HG03095 (cell line): Measurements from ENCODE around the gene CHTF18.
"Not testable (repeated sequence)": the region's sequence is repeated elsewhere in the genome, so short reads cannot be mapped to it uniquely, and the experiment has no call there.

Source experiments
- ATAC-seq: cut with Tn5 transposase; IDR thresholded peaks from one replicate; pipeline ENCODE4 v1.9.1; 2021; ENCODE audit warnings: moderate library complexity; ENCODE audit not compliant: unreplicated experiment

Gene CHTF18

GRCh38 chr16:825341-826061 lies 37.1 kb downstream of the CHTF18 start:
- ATAC-seq: no peak

DNA sequence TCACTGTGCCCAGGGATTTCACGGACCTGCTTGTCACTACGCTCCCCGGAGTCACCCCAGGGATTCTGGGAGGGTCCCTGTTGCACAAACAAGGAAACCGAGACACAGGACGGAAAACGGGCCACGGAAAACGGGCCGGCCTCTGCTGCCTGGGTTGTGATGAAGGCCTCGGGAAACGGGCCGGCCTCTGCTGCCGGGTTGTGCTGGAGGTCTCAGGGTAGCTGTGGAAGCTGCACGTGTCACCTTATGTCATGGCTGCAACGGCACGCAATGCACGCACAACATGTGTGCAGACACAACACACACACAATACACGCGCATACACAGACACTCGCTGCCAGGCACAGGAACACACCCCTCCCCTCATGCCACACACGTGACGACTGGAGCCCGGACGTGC lies 39.1 kb downstream of the CHTF18 start:
- no peak for ATAC-seq

DNA sequence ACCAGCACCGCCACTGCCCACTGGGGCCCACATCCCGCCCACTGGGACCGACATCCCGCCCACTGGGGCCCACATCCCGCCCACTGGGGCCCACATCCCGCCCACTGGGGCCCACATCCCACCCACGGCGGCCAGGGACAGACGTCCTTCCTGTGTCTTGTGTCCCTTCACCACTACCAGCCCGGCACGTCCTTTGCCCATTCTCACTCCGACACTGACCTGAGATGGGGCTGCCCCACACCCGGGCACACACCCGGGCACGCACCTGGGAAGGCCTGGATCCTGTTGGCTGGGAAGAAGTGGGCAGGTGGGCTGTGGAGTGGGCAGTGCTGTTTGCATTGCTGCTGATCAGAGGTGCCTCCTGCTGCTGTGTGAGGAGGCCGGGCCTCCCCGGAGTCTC lies 40.5 kb downstream of the CHTF18 start:
- no peak for ATAC-seq

DNA sequence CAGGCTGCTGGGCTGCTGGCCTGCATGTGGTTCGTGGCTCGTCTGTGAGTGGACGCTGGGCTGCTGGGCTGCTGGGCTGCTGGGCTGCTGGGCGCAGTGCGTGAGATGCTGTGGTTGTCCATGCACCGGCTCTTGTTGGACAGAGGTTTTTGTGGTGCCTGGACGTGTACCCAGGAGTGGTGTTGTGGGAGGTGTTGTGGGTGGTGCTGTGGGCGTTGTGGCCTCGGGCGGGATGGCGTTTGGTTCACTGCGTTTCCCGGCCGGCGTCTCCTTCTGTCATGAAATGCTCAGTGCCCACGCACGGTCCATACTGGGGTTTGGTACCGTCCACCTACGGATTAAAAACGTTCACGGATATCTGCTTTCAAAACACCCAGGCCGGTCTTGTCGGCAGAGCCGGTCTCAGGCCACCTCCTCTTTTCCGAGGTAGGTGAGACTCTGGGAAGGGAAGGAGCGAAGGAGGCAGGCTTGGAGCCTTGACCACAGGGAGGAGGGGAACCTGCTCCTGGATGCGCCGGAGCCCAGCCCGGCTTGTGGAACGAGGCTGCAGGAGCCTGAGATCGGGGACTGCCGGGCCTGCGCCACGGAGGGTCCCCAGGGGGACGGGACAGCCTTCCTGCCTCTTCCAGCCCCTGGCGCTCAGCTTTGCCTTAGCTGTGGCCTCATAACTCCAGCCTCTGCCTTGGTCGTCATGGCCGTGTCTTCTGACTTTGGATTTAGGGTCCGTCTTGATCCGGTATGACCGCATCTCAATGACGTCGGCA lies 41.9 kb downstream of the CHTF18 start:
- ATAC-seq: no peak

DNA sequence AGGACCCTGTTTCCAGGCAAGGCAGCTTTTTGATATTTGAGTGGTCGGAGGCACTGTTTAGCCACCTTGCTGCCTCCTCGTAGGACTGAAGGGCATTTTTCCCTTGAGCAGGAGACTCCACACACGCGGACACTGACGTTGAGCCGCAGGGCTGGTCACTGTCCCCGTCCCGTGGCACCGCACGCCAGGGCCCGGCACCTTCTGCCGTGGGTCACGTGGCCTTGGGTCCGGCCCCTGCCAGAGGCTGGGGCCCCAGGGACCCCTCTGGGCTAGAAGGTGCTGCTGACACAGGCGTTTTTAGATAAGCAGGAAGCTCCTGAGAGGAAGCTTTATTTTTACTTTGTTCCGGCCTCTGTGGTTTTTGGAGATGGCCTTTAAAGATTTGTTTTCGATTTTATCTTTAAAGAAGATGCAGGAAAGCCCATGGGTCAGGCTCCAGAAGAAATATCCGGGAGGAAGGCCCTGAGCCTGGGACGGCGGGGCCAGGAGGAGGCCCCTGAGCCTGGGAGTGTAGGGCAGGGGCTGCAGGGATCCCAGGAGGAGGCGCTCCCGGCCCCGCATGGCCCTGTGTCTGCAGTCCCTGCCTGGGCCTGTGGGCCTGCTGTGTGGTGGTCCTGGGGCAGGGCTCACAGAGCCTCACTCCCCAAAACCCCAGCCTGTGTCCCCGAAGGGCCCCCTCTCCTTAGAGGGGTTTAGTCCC lies 42.6 kb downstream of the CHTF18 start:
- ATAC-seq: no peak

GRCh38 chr16:831571-832413 lies 43.4 kb downstream of the CHTF18 start:
- ATAC-seq: no peak

- no peak for ATAC-seq
Measured at GRCh38 chr16:832652-833336, 44.4 kb downstream of the CHTF18 start.

GRCh38 chr16:833411-833810 lies 45.0 kb downstream of the CHTF18 start:
- no peak for ATAC-seq

DNA sequence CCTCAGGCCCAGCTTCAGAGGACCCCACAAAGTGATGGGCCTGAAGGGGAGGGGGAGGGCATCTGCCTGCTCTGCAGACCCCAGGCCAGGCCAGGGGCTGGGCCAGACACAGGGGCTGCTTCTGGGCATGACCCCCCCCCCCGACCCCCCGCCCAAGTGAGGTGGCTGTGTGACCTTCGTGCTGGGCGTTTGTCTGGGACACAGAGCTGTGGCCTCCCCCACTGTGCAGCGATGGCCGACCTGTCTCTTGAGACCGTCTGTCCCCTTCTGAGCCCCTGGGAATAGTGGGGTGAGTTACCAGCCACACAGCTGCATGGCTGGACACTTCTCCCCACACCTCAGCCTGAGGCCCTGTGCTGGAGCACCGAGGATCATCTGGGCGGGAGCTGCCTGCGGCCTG lies 47.0 kb downstream of the CHTF18 start:
- ATAC-seq: no peak

- no peak for ATAC-seq
Measured at GRCh38 chr16:836221-836620, 47.8 kb downstream of the CHTF18 start.

DNA sequence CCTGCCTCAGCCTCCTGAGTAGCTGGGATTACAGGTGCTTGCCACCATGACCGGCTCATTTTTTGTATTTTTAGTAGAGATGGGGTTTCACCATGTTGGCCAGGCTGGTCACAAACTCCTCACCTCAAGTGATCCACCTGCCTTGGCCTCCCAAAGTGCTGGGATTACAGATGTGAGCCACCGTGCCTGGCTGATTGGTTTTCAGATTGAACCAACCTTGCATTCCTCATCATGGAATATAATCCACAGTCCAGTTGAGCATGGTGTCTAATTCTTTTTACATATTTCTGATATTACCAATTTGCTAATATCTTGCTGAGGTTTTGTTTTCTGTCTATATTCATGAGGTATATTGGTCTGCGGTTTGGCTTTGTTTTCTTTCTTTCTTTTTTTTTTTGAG lies 48.4 kb downstream of the CHTF18 start:
- ATAC-seq: not testable (repeated sequence)

DNA sequence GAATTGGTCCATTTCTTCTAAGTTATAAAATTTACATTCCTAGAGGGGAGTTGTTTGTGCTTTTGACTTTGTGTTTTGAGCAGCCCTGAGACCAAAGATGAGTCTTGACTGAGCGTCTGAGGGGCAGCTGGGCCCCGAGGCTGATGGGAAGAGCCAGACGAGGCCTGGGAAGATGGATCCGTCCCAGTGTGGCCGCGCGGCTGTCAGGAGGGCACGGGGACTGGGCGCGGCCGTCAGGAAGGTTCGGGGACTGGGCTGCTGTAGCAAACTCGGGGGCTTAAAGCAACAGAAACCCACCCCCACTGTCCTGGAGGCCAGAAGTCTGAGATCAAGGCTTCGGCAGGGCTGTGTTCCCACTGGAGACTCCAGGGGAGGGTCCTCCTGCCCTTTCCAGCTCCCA lies 50.3 kb downstream of the CHTF18 start:
- ATAC-seq: no peak

- no peak for ATAC-seq
Measured at GRCh38 chr16:839643-840408, 51.4 kb downstream of the CHTF18 start.

DNA sequence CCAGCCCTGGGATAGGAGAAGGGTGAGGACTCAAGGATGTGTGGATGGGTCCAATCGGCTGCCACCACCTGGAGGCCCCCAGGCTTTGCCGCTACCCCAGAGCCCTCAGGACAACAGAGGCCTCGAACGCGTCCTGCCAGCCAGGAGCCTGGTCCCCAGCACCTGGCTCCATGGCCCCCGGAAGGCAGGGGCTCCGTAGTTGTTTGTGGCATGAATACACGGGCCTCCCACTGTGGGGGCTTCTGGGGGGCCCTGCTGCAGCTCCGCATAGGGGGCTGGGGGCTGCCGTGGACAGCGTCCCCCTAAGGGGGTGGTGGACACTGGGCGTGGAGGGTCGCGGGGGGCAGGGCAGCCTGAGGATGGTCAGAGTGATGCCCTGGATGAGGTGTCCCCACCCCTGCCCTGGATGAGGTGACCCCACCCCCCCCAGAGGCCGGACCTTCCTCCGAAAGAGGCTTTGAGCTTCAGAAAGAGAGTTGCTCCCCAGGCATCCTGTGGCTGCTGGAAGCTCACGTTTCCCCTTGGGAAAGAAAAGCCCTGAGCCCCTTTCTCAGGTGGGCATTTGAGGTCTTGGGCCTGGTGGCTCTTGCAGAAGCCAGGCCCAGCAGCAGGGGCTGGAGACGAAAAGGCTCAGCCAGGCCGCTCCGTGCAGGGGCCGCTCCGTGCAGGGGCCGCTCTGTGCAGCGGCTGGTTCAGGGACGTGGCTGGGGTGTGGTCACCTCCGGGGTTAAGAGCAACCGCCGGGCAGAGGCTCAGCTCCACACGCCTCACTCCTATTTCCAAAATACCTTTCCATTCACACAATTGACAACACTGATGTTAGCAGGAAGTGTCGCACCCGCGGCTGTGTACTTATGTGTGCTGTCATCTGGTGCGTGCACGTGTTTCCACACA lies 52.4 kb downstream of the CHTF18 start:
- no peak for ATAC-seq

DNA sequence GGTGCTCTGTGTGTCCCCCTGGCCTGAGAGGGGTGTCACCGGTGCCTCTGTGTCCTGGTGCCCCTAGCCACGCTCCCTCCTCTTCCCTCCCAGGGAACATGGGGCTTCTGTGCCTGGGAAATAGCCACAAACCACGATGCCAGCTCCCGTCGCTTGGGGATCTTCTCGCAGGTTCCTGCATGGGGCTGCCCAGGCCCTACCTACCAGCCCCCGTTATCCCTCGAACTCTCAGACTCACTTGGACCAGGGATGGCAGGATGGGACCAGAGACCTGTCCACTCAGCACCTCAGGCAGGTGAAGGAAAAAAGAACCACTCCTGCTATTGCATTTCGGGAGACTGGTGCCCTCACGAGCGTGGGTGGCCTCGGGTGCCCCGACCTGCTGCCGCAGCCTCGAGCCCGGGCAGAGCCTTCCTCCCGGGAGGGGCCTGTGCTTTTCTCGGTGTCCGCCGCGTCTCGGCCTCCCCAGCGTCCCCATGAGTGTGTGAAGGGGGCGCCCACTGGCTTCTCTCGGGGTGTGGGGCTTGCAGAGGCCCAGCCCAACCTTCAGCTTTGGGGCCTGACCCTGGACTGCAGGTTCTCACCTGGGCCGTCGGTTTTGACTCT lies 53.1 kb downstream of the CHTF18 start:
- no peak for ATAC-seq

DNA sequence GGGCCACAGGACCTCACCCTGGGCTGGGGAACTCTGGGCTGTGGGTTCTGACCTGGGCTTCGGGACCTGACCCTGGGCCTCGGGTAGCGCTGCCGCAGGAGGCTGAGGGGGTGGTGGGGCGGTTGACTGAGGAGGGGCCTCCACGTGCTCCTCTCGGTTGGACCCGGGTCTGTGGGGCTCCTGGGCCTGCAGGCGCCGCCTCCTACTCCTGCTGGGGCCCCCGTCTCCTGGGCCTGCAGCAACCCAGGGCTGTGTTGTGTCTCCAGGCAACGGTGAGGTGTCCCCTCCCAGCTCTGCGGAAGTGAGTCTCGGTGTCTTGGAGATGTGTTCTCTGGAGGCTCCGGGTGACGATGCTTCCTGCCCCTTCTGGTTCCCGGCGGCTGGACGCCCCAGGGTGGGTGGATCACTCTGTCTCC lies 53.6 kb downstream of the CHTF18 start:
- no peak for ATAC-seq

DNA sequence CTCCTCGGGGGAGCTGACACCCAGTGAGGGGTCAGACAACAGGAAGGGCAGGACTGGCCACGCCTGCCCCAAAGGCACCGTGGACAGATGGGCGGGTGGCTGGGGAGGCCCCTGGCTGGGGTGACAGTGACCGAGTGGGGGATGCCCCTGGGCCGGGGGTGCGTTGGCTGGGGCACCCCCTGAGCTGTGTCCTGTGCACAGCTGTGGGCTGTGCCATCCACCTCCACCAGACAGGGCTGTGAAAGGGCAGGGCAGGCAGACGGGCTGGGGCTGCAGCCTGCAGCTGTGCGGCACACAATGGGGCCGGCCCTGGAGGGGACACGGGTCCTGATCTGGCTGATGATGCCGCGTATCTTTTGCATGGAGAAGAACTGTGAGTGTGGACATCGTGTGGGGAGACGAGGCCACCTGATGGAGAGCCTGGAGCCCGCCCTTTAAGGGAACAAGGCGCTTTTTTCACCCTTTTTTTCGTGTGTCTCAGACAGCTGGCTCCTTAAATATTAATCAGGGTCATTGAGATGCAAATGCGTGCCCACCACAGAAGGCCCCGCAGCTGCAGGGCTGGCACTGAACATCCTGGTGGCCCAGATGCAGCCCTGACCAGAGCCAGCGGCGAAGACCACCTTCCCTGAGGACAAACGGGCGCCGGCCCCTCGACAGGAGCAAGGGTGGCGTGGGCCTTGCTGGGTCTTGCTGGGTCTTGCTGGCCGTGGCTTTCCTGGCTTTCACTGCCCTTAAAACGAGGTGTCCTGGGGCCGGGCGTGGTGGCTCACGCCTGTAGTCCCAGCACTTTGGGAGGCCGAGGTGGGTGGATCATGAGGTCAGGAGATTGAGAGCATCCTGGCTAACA lies 54.5 kb downstream of the CHTF18 start:
- ATAC-seq: no peak
